ENCODE data around the gene EPHB3.

Gene EPHB3

GRCh38 chr3:184561061-184561912 lies at the start of gene EPHB3:
TSS of gene EPHB3 (plus strand) at chr3:184561785. CDS start at chr3:184562236, 451 bp downstream.
- peaks cover 54% of the 10 kb centered on the region for H3K27me3 Mint-ChIP-seq (ENCODE audit: low read depth)
- H3K9me3 Mint-ChIP-seq, result no peaks in the 10 kb centered on the region
- no peak within 1 kb of the TSS for H3K27ac Mint-ChIP-seq

DNA sequence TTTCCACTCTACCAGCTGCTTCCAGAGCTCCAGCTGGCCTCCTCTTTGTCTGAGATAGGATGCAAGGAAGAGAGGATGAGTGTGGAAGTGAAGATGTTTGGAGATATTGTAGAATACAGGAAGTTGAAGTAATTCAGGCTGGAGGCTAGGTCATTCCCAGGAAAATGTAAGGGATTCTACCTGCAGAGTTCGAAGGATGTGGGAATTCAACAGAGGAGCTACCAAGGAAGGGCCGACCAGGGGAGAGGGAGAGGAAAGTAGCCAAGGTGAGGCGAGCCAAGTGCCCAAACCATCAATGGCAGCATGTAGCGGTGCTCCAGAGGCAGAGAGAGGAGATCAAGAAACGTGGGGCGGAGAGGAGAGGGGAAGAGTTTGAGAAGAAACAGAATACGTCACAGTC lies 49.0 kb upstream of the EPHB3 start:
- Mint-ChIP-seq H3K9me3 (no peaks in the 10 kb centered on the region), H3K27ac (no peak overlapping the region), H3K4me3 (peak overlapping the region; percentile 45), H3K36me3 (ENCODE audit: low read depth) (no peaks in the 10 kb centered on the region), H3K4me1 (ENCODE audit: low read depth) (peaks cover 9% of the 10 kb centered on the region), H3K27me3 (ENCODE audit: low read depth) (peaks cover 67% of the 10 kb centered on the region)
- DNase-seq (ENCODE audit: low spot score), result no peak

More at GRCh38 chr3:184561061-184561912, at the start of gene EPHB3:
- H3K4me1 Mint-ChIP-seq (ENCODE audit: low read depth), result peaks cover 14% of the 10 kb centered on the region
- peak within 1 kb of the TSS; percentile 74 for H3K4me3 Mint-ChIP-seq
- peak; percentile 91 for DNase-seq (ENCODE audit: low spot score)
- H3K36me3 Mint-ChIP-seq (ENCODE audit: low read depth), result no peaks in the 10 kb centered on the region

DNA sequence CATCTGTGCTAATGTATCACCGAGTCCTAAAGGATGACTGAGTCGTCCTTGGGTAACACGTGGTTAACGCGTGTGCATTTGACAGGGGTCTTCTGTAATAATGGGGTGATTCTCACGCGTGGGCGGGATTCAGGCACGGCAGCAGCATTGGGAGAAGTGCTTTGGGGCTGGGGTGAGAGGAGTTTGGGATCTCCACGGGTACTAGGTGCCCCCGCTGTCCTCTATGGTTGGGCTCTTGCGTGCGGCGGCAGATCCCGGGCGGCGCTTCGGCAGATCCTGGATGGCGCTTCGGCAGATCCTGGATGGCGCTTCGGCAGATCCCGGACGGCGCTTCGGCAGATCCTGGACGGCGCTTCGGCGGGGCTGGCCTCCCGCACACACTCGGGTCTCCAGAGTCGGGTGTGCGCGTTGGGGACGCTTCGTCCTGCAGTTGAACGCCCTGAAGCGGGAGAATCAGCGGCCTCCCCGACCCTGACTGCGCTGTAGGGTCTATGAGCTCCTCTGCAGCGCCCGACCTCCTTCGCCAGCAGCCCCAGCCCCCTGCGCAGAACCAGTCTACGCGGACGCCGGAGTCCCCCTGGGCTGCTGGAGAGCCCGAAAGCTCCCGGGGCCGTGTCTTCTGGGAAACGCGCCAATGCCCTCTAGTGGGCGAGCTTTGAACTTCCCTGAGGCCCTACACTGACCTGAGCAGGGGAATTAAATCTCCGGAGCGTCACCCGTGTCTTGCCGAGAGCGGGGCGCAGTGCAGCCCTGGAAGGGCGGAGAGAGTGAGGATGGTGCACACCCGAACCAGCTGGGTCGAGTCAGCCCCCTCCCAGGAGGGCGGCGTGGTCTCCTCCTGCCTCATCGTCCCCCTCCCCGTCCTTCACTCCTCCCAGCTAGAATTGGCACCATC lies 48.1 kb upstream of the EPHB3 start:
- H3K27ac Mint-ChIP-seq, result no peak overlapping the region
- H3K27me3 Mint-ChIP-seq (ENCODE audit: low read depth), result peaks cover 73% of the 10 kb centered on the region
- DNase-seq (ENCODE audit: low spot score), result peak; percentile 75
- H3K9me3 Mint-ChIP-seq, result no peaks in the 10 kb centered on the region
- peak overlapping the region; percentile 70 for H3K4me3 Mint-ChIP-seq
- no peaks in the 10 kb centered on the region for H3K36me3 Mint-ChIP-seq (ENCODE audit: low read depth)
- H3K4me1 Mint-ChIP-seq (ENCODE audit: low read depth), result peaks cover 9% of the 10 kb centered on the region

GRCh38 chr3:184514171-184514490 lies 47.5 kb upstream of the EPHB3 start:
- H3K4me3 Mint-ChIP-seq, result peak overlapping the region; percentile 70
- no peak for DNase-seq (ENCODE audit: low spot score)
- no peaks in the 10 kb centered on the region for H3K9me3 Mint-ChIP-seq
- H3K27me3 Mint-ChIP-seq (ENCODE audit: low read depth), result peaks cover 79% of the 10 kb centered on the region
- H3K36me3 Mint-ChIP-seq (ENCODE audit: low read depth), result no peaks in the 10 kb centered on the region
- H3K27ac Mint-ChIP-seq, result no peak overlapping the region
- H3K4me1 Mint-ChIP-seq (ENCODE audit: low read depth), result peaks cover 9% of the 10 kb centered on the region

DNA sequence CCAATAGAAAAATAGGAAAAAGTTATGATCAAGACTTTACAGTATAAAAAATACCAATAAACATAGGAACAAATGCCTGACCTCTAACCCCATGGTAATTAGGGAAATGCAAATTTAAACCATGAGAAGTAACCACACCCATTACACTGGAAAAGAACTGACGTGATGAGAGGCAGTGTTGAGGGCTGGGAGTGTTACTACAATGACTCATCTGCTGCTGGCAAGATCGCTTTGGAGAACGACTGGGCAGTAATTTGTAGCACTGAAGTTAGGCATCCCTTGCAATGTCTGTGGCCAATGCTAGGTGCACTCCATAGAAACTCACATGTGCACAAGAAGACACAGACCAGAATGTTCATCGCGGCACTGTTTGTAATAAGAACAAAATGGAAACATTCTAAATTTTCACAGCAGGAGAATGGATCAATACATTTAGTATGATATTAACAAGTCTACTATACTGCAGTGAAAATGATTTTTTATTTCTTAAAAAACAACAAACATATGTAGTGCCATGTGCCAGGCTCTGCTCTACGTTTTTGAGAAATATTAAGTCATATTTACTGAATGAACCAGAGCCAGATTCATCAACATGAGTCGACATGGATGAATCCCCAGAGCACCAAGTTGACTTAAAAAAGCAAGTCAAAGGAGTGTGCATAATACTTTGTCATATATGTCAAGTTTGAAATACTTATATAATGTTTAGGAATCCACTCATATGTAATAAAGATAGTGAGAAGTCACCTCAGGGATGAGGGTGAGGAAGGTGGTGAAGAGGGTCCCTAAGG lies 37.6 kb upstream of the EPHB3 start:
- peaks cover 15% of the 10 kb centered on the region for H3K27me3 Mint-ChIP-seq (ENCODE audit: low read depth)
- peak overlapping the region; percentile 73 for H3K4me3 Mint-ChIP-seq
- H3K36me3 Mint-ChIP-seq (ENCODE audit: low read depth), result no peaks in the 10 kb centered on the region
- DNase-seq (ENCODE audit: low spot score), result peak; percentile 58
- H3K27ac Mint-ChIP-seq, result peak overlapping the region; percentile 83
- H3K9me3 Mint-ChIP-seq, result no peaks in the 10 kb centered on the region
- H3K4me1 Mint-ChIP-seq (ENCODE audit: low read depth), result peaks cover 19% of the 10 kb centered on the region

DNA sequence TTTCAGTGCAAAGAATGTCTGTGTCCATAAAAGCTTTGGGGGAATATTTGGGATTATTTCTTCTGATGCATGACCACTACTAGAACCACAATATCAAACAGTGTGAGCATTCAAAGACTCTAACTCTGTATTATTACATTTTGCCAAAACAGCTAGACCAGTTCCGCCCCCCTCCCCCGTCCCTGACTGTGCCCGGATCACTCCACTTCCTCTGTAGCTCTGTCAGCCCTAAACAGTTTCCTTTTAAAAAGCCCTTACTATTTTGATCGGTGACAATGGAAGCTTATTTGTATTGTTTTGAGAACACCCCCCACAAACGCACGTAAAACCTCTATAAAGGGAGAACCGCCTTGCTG lies 36.6 kb upstream of the EPHB3 start:
- no peak for DNase-seq (ENCODE audit: low spot score)

DNA sequence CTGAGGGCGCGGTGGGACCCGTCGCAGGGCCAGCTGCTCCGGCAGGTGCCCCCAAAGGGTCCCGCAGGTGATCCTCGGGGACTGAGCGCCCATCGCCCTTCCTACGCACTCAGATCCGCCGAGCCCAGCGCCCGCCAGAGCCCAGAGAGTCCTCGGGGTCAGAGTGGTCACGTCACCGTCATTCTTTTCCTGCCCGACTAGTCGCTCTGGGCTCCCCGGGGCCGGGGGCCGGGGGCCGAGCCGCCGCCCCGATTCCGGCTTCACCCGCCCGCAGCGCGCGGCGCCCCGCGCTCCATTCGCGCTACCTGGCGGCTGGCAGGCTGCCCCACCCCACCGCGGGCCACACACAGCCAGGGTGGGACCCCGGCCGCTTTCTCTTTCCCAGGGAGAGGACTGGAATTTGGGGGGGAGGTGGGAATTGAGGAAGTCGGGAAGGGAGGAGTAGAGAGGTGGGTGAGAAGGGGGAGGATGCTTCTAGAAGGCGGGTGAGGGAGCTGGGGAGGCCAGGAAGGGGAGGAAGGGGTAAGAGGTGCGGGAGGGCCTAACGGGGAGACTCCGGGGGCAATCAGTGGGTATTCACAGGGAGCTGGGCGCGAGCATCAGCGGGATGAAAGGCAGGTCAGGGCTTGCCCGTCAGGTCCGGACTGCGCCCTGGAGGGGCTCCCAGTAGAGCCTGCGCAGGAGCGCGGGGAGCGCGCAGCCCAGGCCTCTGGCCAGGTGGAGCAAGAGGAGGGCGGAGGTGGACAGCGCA lies 36.1 kb upstream of the EPHB3 start:
- peak; percentile 23 for DNase-seq (ENCODE audit: low spot score)
- Mint-ChIP-seq H3K4me1 (ENCODE audit: low read depth) (peaks cover 19% of the 10 kb centered on the region), H3K9me3 (no peaks in the 10 kb centered on the region), H3K4me3 (peak overlapping the region; percentile 81), H3K27ac (peak overlapping the region; percentile 88), H3K27me3 (ENCODE audit: low read depth) (peaks cover 18% of the 10 kb centered on the region), H3K36me3 (ENCODE audit: low read depth) (no peaks in the 10 kb centered on the region)

More for the DNA sequence above, 36.6 kb upstream of the EPHB3 start:
- Mint-ChIP-seq H3K4me1 (ENCODE audit: low read depth) (peaks cover 19% of the 10 kb centered on the region), H3K4me3 (peak overlapping the region; percentile 81), H3K9me3 (no peaks in the 10 kb centered on the region), H3K36me3 (ENCODE audit: low read depth) (no peaks in the 10 kb centered on the region), H3K27ac (peak overlapping the region; percentile 88), H3K27me3 (ENCODE audit: low read depth) (peaks cover 12% of the 10 kb centered on the region)

- Mint-ChIP-seq H3K36me3 (ENCODE audit: low read depth) (no peaks in the 10 kb centered on the region), H3K4me1 (ENCODE audit: low read depth) (peaks cover 19% of the 10 kb centered on the region), H3K4me3 (peak overlapping the region; percentile 59), H3K27ac (peak overlapping the region; percentile 62), H3K9me3 (no peaks in the 10 kb centered on the region), H3K27me3 (ENCODE audit: low read depth) (peaks cover 23% of the 10 kb centered on the region)
- no peak for DNase-seq (ENCODE audit: low spot score)
Measured at GRCh38 chr3:184526088-184526433, 35.5 kb upstream of the EPHB3 start.

DNA sequence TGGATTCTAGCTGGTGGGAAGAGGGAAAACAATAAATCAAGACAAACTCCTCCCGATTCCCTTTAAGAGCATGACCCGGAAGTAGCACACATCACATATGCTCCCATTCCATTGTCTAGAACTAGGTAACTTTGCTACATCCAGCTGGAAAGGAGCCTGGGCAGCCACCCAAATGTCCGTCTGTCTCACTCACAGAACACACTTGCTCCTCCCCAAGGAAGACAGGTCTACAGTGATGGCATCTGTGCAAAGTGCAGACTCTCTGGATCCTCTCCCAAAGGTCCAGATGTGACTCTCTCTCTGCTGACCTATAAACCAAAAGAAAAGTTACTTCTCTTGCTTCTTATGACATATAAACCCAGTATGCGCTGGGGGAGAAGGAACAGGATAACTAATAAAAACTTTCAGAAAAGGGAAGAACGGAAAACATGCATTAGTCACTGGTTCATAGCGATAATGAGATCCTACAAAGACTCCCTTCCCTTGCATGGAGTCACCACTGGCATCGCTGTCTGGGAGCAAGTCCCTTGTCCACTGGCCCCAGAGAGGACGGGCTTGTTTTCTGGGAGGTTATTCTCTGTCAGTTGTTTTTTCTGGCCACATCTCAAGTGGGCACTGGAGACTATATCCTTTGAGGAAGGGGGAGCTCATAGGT lies 29.8 kb upstream of the EPHB3 start:
- DNase-seq (ENCODE audit: low spot score), result no peak
- Mint-ChIP-seq H3K27ac (no peak overlapping the region), H3K9me3 (no peaks in the 10 kb centered on the region), H3K4me3 (no peak overlapping the region), H3K36me3 (ENCODE audit: low read depth) (no peaks in the 10 kb centered on the region), H3K27me3 (ENCODE audit: low read depth) (peaks cover 46% of the 10 kb centered on the region), H3K4me1 (ENCODE audit: low read depth) (no peaks in the 10 kb centered on the region)

- no peaks in the 10 kb centered on the region for H3K4me1 Mint-ChIP-seq (ENCODE audit: low read depth)
- H3K4me3 Mint-ChIP-seq, result no peak overlapping the region
- no peak overlapping the region for H3K27ac Mint-ChIP-seq
- H3K36me3 Mint-ChIP-seq (ENCODE audit: low read depth), result no peaks in the 10 kb centered on the region
- peaks cover 45% of the 10 kb centered on the region for H3K27me3 Mint-ChIP-seq (ENCODE audit: low read depth)
- DNase-seq (ENCODE audit: low spot score), result no peak
- H3K9me3 Mint-ChIP-seq, result no peaks in the 10 kb centered on the region
Measured at GRCh38 chr3:184532940-184533732, 28.4 kb upstream of the EPHB3 start.

DNA sequence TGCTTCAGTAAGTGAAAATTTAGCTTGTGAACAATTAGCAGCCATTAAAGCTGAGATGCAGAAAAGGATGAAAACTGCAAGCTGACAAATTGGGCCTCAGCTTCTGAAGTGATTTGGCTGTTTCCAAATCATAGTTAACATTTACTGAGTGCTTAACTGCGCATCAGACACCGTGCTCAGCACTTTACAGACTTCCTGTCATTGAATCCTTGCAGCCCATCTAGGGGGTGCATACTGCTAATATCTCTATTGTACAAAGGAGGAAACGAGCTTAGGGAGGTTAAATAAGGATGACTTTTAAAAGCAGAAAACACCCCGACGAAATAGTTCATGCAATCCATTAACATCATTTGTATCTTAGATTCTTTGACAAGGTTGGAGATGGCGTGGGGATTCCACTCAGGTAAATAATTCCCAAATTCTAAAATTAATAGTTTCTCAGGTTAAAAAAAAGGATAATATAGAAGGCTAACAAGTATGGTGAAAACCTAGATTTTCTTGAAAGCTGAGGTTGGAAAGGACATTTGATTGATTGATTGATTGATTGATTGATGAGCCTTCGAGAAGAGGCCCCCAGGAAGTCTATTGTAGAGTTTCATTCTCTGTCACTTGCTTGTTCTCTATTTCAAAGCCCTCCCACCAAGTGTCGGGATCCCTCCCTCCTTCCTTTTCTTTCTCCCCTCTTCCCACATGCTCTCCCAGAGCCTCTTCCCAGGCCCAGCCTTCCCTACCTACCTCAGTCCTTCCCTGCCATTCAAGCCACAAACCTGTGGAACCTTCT lies 23.5 kb upstream of the EPHB3 start:
- Mint-ChIP-seq H3K36me3 (ENCODE audit: low read depth) (no peaks in the 10 kb centered on the region), H3K27me3 (ENCODE audit: low read depth) (peaks cover 32% of the 10 kb centered on the region), H3K4me3 (no peak overlapping the region), H3K4me1 (ENCODE audit: low read depth) (no peaks in the 10 kb centered on the region), H3K9me3 (no peaks in the 10 kb centered on the region), H3K27ac (no peak overlapping the region)
- DNase-seq (ENCODE audit: low spot score), result no peak
